ENCODE results near the gene SLCO3A1.

GRCh38 chr15:91975241-91975978, 121.9 kb downstream of the SLCO3A1 start:
- TF ChIP-seq EZH2phosphoT487 (IDR thresholded peaks at IDR 0.05; ENCODE audit: insufficient read depth, low read depth): no peak
- TF ChIP-seq EZH2 (IDR thresholded peaks at IDR 0.05; ENCODE audit: insufficient read depth, poor library complexity, severe bottlenecking): no peak

Data from GM23248 (cell line).